ENCODE results near the gene PCNX2.

GRCh38 chr1:233340031-233340555 is 44.6 kb upstream of the PCNX2 start:
- TF ChIP-seq EP300 (IDR thresholded peaks at IDR 0.05) (no peak), CTCF (IDR thresholded peaks at IDR 0.05) (no peak)
